Measurements from ENCODE around the gene STYXL2.

GRCh38 chr1:167054946-167055630 lies 38.8 kb upstream of the STYXL2 start:
- TF ChIP-seq SAFB2 (IDR thresholded peaks at IDR 0.05; ENCODE audit: borderline replicate concordance, low read depth, low read length, severe bottlenecking), result no peak
- no peak for TF ChIP-seq HDAC2 (IDR thresholded peaks at IDR 0.05)
